GM12872 (cell line): ENCODE results near the gene MAP1LC3B.

ENCODE experiments used
- CTCF ChIP-seq: IDR thresholded peaks from 3 replicates; pipeline ENCODE4 v1.5.1; 2011; ENCODE audit warnings: low read depth, mild to moderate bottlenecking, low read length, moderate library complexity; ENCODE audit not compliant: insufficient read depth

MAP1LC3B gene

DNA sequence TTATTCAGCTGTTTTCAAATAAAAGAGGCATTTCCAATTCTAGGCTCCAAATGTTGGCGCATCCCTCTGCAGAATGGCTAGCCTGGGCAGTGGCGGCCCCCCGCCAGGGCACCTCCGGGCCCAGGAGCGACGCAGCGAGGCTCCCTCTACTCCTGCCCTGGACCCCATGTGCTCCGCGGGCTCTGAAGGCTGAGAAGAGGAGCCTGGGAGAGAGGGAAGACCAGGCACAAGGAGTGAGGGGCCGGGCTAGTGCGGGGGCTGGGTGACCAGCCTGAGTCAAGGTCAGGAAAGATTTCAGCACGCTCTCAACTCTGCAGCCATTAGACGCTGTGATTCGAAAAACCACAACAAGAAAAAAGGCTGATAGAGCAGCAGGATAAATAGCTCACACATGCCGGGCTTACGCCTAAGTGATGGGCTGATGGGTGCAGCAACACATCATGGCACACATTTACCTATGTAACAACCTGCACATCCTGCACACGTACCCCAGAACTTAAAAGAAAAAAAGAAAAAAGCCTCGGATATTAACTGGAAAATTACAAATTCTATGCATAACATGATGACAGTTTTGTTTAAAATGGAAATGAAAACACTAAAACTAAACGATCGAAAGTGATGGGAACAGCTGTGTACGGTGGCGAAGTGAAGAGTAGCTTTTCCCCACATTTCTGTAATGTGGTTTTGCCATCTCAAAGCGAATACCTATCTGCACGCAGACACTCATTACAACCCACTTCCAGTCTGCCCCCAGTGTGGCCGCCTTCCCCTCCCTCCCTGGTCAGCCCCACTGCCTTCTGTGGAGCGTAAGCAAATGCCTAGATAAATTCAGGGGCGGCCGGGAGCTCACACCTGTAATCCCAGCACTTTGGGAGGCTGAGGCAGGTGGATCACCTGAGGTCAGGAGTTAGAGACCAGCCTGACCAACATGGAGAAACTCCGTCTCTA lies 44.4 kb downstream of the MAP1LC3B start:
- TF ChIP-seq CTCF: no peak

- no peak for TF ChIP-seq CTCF
Observed at GRCh38 chr16:87437327-87437726, 45.2 kb downstream of the MAP1LC3B start.

GRCh38 chr16:87437911-87438610 lies 45.9 kb downstream of the MAP1LC3B start:
- TF ChIP-seq CTCF: no peak

DNA sequence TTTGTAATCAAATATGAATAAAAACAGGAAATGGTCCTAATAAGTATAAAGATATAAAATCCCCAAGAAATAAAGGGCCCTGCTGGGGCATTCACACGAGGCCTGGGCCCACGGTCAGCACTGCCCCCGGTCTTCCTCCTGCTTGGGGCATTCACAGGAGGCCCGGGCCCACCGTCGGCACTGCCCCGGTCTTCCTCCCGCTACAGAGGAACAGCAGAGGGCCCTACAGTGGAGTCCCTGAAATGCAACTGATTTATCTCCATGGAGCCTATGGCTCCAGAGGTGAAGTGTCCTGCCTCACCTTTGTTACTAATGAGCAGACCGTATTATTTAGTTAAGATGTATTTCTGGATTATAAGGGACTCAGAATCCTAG lies 46.5 kb downstream of the MAP1LC3B start:
- TF ChIP-seq CTCF: no peak

DNA sequence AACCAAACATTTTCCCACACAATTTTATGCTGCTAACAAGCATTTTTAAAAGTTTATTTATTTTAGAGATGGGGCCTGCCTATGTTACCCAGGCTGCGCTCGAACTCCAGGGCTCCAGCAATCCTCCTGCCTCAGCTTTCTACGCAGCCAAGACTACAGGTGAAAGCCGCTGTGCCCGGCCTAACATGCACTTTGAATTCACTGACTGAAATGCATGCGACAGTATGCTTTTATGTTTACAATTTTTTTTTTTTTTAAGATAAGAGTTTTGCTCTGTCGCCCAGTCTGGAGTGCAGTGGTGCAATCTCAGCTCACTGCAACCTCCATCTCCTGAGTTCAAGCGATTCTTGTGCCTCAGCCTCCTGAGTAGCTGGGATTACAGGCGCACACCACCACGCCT lies 47.8 kb downstream of the MAP1LC3B start:
- no peak for TF ChIP-seq CTCF

DNA sequence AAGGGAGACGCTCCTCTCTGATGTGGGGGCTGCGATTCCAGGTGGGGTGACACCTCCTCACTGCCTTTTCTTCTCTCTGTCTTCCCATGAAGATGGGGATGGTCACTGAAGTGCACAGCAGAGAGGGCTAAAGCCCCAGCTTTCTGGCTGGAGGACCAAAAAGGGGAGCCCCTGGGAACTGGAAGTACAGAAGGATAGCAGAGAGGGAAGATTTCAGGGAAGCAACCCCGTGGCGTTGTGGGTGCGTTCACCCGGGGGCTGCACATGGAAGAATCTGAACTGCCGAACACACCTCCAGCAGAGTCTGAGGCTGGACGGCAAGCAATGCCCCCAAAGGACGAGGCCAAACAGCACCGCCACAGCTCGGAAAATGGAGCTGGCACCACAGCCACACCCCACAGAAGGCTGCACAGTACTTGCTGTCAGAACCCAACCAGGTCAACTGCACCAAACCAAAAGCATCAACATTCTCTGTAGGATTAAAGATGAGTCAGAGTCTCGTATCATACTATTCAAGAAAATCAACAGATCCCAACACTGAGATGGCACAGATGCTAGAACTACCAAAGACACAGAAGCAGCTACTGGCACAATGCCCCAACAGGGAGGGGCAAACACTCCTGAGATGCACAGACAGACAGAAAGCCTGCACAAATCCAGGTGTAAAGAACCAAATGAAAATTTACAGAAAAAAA lies 49.9 kb downstream of the MAP1LC3B start:
- TF ChIP-seq CTCF: no peak

GRCh38 chr16:87442581-87442966 lies 50.4 kb downstream of the MAP1LC3B start:
- TF ChIP-seq CTCF: no peak
